Measurements from ENCODE around the gene C21orf58.

The C21orf58 gene

DNA sequence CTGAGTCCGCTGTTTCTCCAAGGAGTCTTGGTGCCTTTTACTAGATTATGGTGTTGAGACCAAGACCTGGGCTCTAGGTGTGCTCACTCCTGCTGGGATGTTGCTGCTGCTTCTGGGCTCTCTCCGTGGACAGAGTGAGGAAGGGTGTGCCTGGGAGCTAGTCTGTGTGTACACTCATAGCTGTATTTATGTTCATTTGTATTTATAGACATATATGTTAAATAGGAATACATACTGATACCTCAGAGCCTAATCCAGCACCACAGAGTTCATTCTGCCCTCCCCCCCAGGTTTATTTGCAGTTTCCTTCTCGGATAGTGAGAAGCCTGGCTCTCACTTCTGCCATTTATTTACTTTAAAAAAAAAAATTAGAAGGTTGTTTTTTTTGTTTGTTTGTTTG is 12.9 kb upstream of the C21orf58 start:
- Mint-ChIP-seq H3K9me3 (peaks cover 6% of the 10 kb centered on the region), H3K4me3 (no peak overlapping the region), H3K4me1 (no peaks in the 10 kb centered on the region), H3K27me3 (ENCODE audit: low read depth, poor library complexity) (no peaks in the 10 kb centered on the region), H3K36me3 (ENCODE audit: low read depth) (peaks cover 71% of the 10 kb centered on the region), H3K27ac (peak overlapping the region; percentile 32)
- no peak for DNase-seq
- TF ChIP-seq, protein P1, sequence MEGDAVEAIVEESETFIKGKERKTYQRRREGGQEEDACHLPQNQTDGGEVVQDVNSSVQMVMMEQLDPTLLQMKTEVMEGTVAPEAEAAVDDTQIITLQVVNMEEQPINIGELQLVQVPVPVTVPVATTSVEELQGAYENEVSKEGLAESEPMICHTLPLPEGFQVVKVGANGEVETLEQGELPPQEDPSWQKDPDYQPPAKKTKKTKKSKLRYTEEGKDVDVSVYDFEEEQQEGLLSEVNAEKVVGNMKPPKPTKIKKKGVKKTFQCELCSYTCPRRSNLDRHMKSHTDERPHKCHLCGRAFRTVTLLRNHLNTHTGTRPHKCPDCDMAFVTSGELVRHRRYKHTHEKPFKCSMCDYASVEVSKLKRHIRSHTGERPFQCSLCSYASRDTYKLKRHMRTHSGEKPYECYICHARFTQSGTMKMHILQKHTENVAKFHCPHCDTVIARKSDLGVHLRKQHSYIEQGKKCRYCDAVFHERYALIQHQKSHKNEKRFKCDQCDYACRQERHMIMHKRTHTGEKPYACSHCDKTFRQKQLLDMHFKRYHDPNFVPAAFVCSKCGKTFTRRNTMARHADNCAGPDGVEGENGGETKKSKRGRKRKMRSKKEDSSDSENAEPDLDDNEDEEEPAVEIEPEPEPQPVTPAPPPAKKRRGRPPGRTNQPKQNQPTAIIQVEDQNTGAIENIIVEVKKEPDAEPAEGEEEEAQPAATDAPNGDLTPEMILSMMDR (IDR thresholded peaks at IDR 0.05): no peak

DNA sequence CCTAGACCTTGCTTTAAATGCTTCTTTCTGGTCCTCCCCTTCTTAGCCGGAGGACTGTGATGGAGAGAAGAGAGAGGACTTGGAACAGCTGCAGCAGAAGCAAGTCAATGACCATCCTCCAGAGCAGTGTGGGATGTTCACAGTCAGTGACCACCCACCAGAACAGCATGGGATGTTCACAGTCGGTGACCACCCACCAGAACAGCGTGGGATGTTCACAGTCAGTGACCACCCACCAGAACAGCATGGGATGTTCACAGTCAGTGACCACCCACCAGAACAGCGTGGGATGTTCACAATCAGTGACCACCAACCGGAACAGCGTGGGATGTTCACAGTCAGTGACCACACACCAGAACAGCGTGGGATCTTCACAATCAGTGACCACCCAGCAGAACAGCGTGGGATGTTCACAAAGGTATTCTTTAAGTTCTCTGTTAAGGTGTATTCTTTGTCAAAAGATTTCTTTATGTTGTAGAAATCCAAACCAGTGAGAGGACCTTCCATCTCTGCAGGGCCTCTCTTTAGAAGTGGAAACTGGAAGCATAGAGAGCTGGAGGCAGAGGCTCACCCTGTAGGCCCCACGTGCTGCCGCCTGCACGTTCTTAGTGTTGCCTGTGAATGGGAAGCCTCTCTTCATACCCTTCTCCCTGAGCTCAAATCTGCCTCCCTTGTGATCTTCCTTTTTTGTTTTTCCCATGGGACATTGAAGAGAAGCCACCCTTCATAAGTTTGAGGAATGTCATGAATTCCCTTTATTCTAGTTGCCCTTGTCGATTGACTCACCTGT is 10.9 kb upstream of the C21orf58 start:
- Mint-ChIP-seq H3K9me3 (no peaks in the 10 kb centered on the region), H3K27me3 (ENCODE audit: low read depth, poor library complexity) (no peaks in the 10 kb centered on the region)

DNA sequence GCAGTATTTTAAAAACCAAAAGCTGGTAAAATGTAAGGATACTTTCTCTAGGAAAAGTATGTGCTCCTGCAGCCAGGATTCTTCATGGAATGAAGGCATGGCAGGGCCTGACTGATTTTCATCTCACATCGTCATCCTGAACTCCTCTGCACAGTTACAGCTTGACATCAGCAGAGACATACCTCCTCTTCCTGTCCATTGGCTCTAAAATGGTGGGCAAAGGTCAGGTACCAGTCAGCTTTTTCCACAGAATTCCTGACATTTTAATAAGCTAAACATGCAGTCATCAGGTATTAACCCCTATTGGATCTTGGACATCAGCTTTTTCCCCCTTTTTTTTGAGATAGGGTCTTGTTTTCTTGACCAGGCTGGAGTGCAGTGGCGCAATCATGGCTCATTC is 6.1 kb upstream of the C21orf58 start:
- no peaks in the 10 kb centered on the region for H3K9me3 Mint-ChIP-seq
- H3K27me3 Mint-ChIP-seq (ENCODE audit: low read depth, poor library complexity): no peaks in the 10 kb centered on the region
- H3K4me1 Mint-ChIP-seq: peaks cover 23% of the 10 kb centered on the region
- DNase-seq: no peak
- peaks cover 52% of the 10 kb centered on the region for H3K36me3 Mint-ChIP-seq (ENCODE audit: low read depth)
- no peak overlapping the region for H3K27ac Mint-ChIP-seq
- TF ChIP-seq, protein P1 (IDR thresholded peaks at IDR 0.05): no peak
- no peak overlapping the region for H3K4me3 Mint-ChIP-seq

More for the DNA sequence above, 10.9 kb upstream of the C21orf58 start:
- no peak for DNase-seq
- TF ChIP-seq, protein P1 (IDR thresholded peaks at IDR 0.05): no peak
- Mint-ChIP-seq H3K4me3 (no peak overlapping the region), H3K27ac (peak overlapping the region; percentile 5), H3K4me1 (peaks cover 4% of the 10 kb centered on the region), H3K36me3 (ENCODE audit: low read depth) (peaks cover 63% of the 10 kb centered on the region)

DNA sequence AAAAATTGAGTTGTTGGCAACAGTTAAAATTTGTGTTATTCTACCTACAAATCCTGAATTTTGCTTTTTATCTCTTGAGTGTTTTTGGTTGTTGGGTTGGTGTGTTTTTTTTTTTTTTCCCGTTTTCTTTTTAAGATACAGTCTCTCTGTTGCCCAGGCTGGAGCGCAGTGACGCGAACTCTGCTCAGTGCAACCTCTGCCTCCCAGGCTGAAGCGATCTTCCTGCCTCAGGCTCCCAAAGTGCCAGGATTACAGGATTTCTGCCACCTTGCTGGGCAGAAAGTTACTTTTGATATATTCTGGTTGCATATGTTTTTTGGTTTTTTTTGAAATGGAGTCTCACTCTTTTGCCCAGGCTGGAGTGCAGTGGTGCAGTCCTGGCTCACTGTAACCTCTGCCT is 4.5 kb upstream of the C21orf58 start:
- TF ChIP-seq, protein P1 (IDR thresholded peaks at IDR 0.05): no peak
- no peak for DNase-seq
- no peak overlapping the region for H3K27ac Mint-ChIP-seq
- peaks cover 23% of the 10 kb centered on the region for H3K4me1 Mint-ChIP-seq
- H3K36me3 Mint-ChIP-seq (ENCODE audit: low read depth): peaks cover 51% of the 10 kb centered on the region
- no peak overlapping the region for H3K4me3 Mint-ChIP-seq
- H3K9me3 Mint-ChIP-seq: no peaks in the 10 kb centered on the region
- no peaks in the 10 kb centered on the region for H3K27me3 Mint-ChIP-seq (ENCODE audit: low read depth, poor library complexity)

DNA sequence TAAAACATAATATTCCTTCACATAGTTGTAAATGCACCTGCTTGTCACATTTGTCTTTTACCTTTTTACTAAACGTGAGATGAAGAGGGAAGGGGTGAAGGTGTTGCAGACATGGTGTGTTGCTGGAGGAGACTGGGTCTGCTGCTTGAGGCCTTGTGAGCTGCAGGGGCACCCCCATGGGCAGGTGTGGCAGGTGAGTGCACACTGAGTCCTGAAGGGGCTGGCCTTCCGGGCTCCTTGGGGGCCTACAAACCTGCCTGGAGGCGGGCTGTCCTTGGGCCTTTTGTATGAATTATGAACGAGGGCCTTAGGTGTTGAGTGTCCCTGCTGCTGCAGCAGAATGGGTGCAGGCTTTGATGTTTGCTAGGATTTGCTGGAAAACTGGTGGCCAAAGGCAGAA is 4.0 kb upstream of the C21orf58 start:
- Mint-ChIP-seq H3K27ac (peak overlapping the region; percentile 42), H3K36me3 (ENCODE audit: low read depth) (peaks cover 50% of the 10 kb centered on the region), H3K4me1 (peaks cover 23% of the 10 kb centered on the region), H3K9me3 (no peaks in the 10 kb centered on the region), H3K27me3 (ENCODE audit: low read depth, poor library complexity) (no peaks in the 10 kb centered on the region), H3K4me3 (no peak overlapping the region)
- no peak for DNase-seq
- TF ChIP-seq, protein P1 (IDR thresholded peaks at IDR 0.05): no peak

Measured in nephron progenitor cell (in vitro differentiated cells).